HUES64 (cell line): ENCODE measurements around the gene APBB1IP.
"Not testable (repeated sequence)": the region's sequence is repeated elsewhere in the genome, so short reads cannot be mapped to it uniquely, and the experiment has no call there.

Source experiments
- H3K27ac ChIP-seq: 2 replicates; pipeline ENCODE4 v1.7.0; 2013; ENCODE audit warnings: low read depth, low read length, inconsistent platforms
- H3K27me3 ChIP-seq: 2 replicates; pipeline ENCODE4 v1.6.1; 2013; ENCODE audit warnings: mild to moderate bottlenecking, low read length; ENCODE audit not compliant: insufficient read depth
- H3K36me3 ChIP-seq: 2 replicates; pipeline ENCODE4 v1.6.1; 2013; ENCODE audit warnings: mild to moderate bottlenecking, low read length; ENCODE audit not compliant: insufficient read depth
- H3K4me1 ChIP-seq: 2 replicates; pipeline ENCODE4 v1.6.1; 2013; ENCODE audit warnings: mild to moderate bottlenecking, low read length, moderate library complexity; ENCODE audit not compliant: insufficient read depth
- H3K4me3 ChIP-seq: 2 replicates; pipeline ENCODE4 v1.5.1; 2013; ENCODE audit warnings: mild to moderate bottlenecking, low read length, moderate library complexity
- H3K9ac ChIP-seq: 2 replicates; pipeline ENCODE4 v1.6.1; 2013; ENCODE audit warnings: mild to moderate bottlenecking, low read depth, low read length
- H3K9me3 ChIP-seq: 2 replicates; pipeline ENCODE4 v1.6.1; 2013; ENCODE audit warnings: low read depth, low read length; ENCODE audit not compliant: insufficient read depth
- WGBS: fragments of 150-250, 120-280 bp; methylation state at CpG from one replicate; pipeline ENCODE4 v1.1.7; 2013; ENCODE audit warnings: missing lambda C conversion rate; 5-methylcytosine and 5-hydroxymethylcytosine counted together

The APBB1IP gene

DNA sequence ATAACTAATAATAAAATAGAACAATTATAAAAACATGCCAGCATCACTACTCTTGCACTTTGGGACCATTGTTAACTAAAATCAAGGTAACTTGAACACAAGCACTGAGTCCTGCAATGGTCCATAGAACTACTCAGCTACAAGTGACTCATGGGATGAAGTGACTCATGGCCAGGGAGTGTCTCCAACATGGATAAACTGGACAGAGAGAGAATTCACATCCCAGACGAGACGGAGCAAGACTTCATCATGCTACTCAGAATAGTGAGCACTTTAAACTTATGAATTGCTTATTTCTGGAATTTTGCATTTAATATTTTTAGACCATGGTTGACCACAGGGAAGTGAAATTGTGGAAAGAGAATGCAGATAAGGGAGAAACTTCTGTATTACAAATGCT lies 165.1 kb downstream of the APBB1IP start:
- H3K36me3 ChIP-seq, H3K4me1 ChIP-seq, H3K4me3 ChIP-seq, H3K9ac ChIP-seq, H3K27ac ChIP-seq, H3K27me3 ChIP-seq, H3K9me3 ChIP-seq: not testable (repeated sequence)
- no CpG with 5 or more reads among the region's 2 CpGs for whole genome bisulfite sequencing

DNA sequence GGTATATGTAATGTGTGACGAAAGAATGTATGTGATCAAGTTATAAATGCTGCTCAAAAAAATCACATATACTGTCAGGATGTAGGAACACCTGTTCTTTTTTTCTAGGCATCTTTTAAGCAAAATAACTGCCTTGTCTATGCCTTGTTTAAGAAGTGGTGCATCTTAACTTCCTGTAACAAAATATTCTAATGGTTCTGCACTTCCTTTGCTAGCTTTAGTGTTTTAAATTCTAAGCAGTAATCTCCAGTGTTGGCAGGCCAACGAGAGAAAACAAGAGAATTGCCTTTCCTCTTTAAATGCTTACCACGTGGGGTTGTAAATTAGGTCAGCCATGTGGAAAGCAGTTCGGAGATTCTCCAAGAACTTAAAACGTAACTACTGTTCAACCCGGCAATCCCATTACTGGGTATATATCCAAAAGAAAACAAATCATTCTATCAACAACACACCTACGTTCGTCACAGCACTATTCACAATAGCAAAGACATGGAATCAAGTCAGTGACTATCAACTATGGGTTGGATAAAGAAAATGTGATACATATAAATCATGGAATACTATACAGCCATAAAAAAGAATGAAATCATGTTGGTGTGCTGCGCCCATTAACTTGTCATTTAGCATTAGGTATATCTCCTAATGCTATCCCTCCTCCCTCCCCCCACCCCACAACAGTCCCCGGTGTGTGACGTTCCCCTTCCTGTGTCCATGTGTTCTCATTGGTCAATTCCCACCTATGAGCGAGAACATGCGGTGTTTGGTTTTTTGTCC lies 166.4 kb downstream of the APBB1IP start:
- H3K4me1 ChIP-seq, H3K9ac ChIP-seq, H3K27ac ChIP-seq, H3K36me3 ChIP-seq, H3K27me3 ChIP-seq, H3K9me3 ChIP-seq, H3K4me3 ChIP-seq: not testable (repeated sequence)
- 93% methylated on average over 11 of the region's 13 CpGs for WGBS

DNA sequence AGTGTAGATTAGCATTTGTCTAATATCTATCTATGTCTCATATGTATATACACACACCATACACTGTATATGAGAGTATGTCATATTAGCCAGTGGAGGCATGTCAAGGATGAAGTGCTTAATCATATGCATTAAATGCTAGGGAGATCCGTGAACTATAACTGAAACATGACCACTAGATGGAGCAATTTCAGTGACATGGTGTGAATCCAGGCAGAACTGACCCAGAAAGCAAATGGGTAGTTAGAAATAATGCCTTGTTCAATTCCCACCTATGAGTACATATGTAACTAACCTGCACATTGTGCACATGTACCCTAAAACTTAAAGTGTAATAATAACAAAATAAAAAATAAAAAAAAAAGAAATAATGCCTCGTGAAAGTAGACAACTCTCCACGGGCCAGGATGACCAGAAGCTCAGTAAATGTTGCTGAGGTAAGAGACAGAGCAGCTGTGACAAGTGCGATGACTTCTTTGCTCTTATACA lies 168.3 kb downstream of the APBB1IP start:
- not testable (repeated sequence) for H3K27me3 ChIP-seq, H3K4me1 ChIP-seq, H3K9ac ChIP-seq, H3K36me3 ChIP-seq, H3K27ac ChIP-seq, H3K4me3 ChIP-seq, H3K9me3 ChIP-seq
- 62% methylated on average over 4 of the region's 4 CpGs for WGBS

DNA sequence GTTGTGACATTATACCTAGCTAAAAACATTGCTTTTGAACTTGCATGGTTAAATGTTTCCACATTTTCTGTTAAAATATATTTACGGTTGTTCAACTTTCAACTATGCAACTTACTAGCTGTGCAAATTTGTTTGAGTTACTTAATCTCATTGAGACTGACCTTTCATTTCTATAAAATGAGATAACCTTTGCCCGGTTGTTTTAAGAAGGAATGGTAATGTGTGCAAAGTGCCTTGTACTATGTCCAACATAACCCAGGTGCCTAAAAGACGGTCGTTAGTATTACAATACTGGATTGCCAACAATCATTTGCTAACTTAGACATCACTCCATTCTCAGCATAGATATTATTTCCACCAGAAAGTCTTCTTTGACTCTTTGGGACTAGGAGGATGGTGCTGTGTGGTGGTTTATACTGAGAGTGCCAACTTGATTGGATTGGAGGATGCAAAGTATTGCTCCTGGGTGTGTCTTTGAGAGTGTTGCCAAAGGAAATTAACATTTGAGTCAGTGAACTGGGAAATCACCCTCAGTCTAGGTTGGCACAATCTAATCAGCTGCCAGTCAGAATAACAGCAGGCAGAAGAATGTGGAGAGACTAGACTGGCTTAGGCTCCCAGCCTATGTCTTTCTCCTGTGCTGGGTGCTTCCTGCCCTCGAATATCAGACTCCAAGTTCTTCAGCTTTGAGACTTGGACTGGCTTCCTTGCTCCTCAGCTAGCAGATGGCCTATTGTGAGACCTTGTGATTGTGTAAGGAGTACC lies 174.2 kb downstream of the APBB1IP start:
- 99% methylated on average over 5 of the region's 5 CpGs for WGBS
- Histone ChIP-seq H3K27me3 (no peaks in the 10 kb centered on the region), H3K4me1 (no peaks in the 10 kb centered on the region), H3K9ac (no peak overlapping the region), H3K4me3 (no peak overlapping the region), H3K9me3 (no peaks in the 10 kb centered on the region), H3K27ac (no peak overlapping the region), H3K36me3 (no peaks in the 10 kb centered on the region)
